NCI-H510A treated with DMSO at 0.1 percent for 48 hours (cell line): Measurements from ENCODE around the gene SELENOH.

Experiments used
- DNase-seq: peaks from one replicate; lab custom pipeline; 2025; lab: John Stamatoyannopoulos, UW

Gene SELENOH

GRCh38 chr11:57781529-57781943, 40.2 kb downstream of the SELENOH start:
- peak; percentile 50 for DNase-seq

GRCh38 chr11:57785072-57785471, 43.8 kb downstream of the SELENOH start:
- DNase-seq: no peak

- no peak for DNase-seq
Observed at GRCh38 chr11:57786436-57786835, 45.1 kb downstream of the SELENOH start.

- DNase-seq: no peak
Observed at GRCh38 chr11:57787006-57787604, 45.8 kb downstream of the SELENOH start.

- DNase-seq: no peak
Observed at GRCh38 chr11:57787920-57788702, 46.8 kb downstream of the SELENOH start.

GRCh38 chr11:57788703-57789088, 47.4 kb downstream of the SELENOH start:
- no peak for DNase-seq

GRCh38 chr11:57791321-57792059, 50.2 kb downstream of the SELENOH start:
- no peak for DNase-seq

GRCh38 chr11:57792060-57792541, 50.8 kb downstream of the SELENOH start:
- no peak for DNase-seq

- DNase-seq: no peak
Observed at GRCh38 chr11:57792870-57793269, 51.6 kb downstream of the SELENOH start.
